DOHH2 (cell line): Measurements from ENCODE around the gene KRTAP4-6.
"Not testable (repeated sequence)": the region's sequence is repeated elsewhere in the genome, so short reads cannot be mapped to it uniquely, and the experiment has no call there.

Experiments
- H3F3A ChIP-seq: fragments of 200-600 bp; sonication (generic), shearing (Covaris generic); 2 replicates; pipeline ENCODE4 v1.6.0; 2016; ENCODE audit warnings: antibody characterized with exemption, mild to moderate bottlenecking; ENCODE audit not compliant: control insufficient read depth, insufficient read depth
- H3K27ac ChIP-seq: fragments of 200-600 bp; sonication (generic); 2 replicates; pipeline ENCODE4 v1.5.1; 2014; ENCODE audit warnings: low read depth, mild to moderate bottlenecking, low read length, moderate library complexity
- H3K27me3 ChIP-seq: fragments of 200-600 bp; sonication (generic); 2 replicates; pipeline ENCODE4 v1.6.1; 2014; ENCODE audit warnings: mild to moderate bottlenecking, low read length, mixed read lengths; ENCODE audit not compliant: control insufficient read depth
- H3K36me3 ChIP-seq: fragments of 200-600 bp; sonication (generic); 2 replicates; pipeline ENCODE4 v1.6.1; 2014; ENCODE audit warnings: mild to moderate bottlenecking, low read length, moderate library complexity, mixed read lengths; ENCODE audit not compliant: control insufficient read depth
- H3K4me1 ChIP-seq: fragments of 200-600 bp; sonication (generic); 2 replicates; pipeline ENCODE4 v1.6.1; 2014; ENCODE audit warnings: mild to moderate bottlenecking, low read length, mixed read lengths; ENCODE audit not compliant: control insufficient read depth
- H3K4me2 ChIP-seq: fragments of 200-600 bp; sonication (generic); 2 replicates; pipeline ENCODE4 v1.6.0; 2014; ENCODE audit warnings: mild to moderate bottlenecking, low read length, moderate library complexity
- H3K4me3 ChIP-seq: fragments of 200-600 bp; sonication (generic); 2 replicates; pipeline ENCODE4 v1.5.1; 2014; ENCODE audit warnings: mild to moderate bottlenecking, low read length, mixed read lengths
- H3K79me2 ChIP-seq: fragments of 200-600 bp; sonication (generic); 2 replicates; pipeline ENCODE4 v1.6.1; 2014; ENCODE audit warnings: mild to moderate bottlenecking, low read length, mixed read lengths; ENCODE audit not compliant: control insufficient read depth
- H3K9me2 ChIP-seq: fragments of 200-600 bp; sonication (generic); replicated peaks from 2 replicates; pipeline ENCODE4 v1.6.1; 2014; ENCODE audit warnings: mild to moderate bottlenecking, low read length, mixed read lengths; ENCODE audit not compliant: control insufficient read depth
- H3K9me3 ChIP-seq: fragments of 200-600 bp; sonication (generic); 2 replicates; pipeline ENCODE4 v1.6.1; 2014; ENCODE audit warnings: antibody characterized with exemption, low read length, mixed read lengths; ENCODE audit not compliant: control insufficient read depth, insufficient read depth
- H4K20me1 ChIP-seq: fragments of 200-600 bp; sonication (generic); 2 replicates; pipeline ENCODE4 v1.6.0; 2014; ENCODE audit warnings: low read depth, mild to moderate bottlenecking, antibody characterized with exemption, low read length, moderate library complexity; ENCODE audit not compliant: control insufficient read depth, insufficient read depth
- EZH2phosphoT487 ChIP-seq: fragments of 200-600 bp; sonication (generic); IDR thresholded peaks from 2 replicates; pipeline ENCODE4 v1.6.1; 2017; ENCODE audit warnings: borderline replicate concordance, mild to moderate bottlenecking, antibody characterized with exemption, low read length, moderate library complexity, mixed read lengths
- TF ChIP-seq, protein P1 (sequence below): fragments of 200-600 bp; sonication (generic); IDR thresholded peaks from one replicate; pipeline ENCODE4 v1.5.1; 2014; ENCODE audit warnings: antibody characterized with exemption, mild to moderate bottlenecking, low read depth, low read length; ENCODE audit not compliant: poor library complexity, severe bottlenecking

KRTAP4-6 gene

DNA sequence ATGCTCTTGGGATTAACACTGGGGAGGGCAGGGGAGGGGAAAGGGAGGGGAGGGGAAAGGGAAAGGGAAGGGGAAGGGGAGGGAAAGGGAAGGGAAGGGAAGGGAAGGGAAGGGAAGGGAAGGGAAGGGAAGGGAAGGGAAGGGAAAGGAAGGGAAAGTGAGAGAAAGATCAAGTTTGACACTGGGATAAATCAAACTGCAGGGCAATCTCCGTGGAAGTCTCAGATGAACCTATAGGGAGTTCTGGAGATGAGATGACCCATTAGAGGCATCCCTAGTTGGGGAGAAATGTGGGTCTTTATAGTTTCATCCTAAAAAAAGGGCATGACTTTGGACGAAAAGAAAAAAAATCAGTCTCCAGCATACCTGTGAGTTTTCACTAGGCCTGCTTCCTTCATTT is 18.6 kb downstream of the KRTAP4-6 start:
- TF ChIP-seq, protein P1, sequence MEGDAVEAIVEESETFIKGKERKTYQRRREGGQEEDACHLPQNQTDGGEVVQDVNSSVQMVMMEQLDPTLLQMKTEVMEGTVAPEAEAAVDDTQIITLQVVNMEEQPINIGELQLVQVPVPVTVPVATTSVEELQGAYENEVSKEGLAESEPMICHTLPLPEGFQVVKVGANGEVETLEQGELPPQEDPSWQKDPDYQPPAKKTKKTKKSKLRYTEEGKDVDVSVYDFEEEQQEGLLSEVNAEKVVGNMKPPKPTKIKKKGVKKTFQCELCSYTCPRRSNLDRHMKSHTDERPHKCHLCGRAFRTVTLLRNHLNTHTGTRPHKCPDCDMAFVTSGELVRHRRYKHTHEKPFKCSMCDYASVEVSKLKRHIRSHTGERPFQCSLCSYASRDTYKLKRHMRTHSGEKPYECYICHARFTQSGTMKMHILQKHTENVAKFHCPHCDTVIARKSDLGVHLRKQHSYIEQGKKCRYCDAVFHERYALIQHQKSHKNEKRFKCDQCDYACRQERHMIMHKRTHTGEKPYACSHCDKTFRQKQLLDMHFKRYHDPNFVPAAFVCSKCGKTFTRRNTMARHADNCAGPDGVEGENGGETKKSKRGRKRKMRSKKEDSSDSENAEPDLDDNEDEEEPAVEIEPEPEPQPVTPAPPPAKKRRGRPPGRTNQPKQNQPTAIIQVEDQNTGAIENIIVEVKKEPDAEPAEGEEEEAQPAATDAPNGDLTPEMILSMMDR, result no peak
- TF ChIP-seq EZH2phosphoT487, result no peak
- Histone ChIP-seq H3K4me1 (peaks cover 77% of the 10 kb centered on the region), H3K4me3 (no peak overlapping the region)

DNA sequence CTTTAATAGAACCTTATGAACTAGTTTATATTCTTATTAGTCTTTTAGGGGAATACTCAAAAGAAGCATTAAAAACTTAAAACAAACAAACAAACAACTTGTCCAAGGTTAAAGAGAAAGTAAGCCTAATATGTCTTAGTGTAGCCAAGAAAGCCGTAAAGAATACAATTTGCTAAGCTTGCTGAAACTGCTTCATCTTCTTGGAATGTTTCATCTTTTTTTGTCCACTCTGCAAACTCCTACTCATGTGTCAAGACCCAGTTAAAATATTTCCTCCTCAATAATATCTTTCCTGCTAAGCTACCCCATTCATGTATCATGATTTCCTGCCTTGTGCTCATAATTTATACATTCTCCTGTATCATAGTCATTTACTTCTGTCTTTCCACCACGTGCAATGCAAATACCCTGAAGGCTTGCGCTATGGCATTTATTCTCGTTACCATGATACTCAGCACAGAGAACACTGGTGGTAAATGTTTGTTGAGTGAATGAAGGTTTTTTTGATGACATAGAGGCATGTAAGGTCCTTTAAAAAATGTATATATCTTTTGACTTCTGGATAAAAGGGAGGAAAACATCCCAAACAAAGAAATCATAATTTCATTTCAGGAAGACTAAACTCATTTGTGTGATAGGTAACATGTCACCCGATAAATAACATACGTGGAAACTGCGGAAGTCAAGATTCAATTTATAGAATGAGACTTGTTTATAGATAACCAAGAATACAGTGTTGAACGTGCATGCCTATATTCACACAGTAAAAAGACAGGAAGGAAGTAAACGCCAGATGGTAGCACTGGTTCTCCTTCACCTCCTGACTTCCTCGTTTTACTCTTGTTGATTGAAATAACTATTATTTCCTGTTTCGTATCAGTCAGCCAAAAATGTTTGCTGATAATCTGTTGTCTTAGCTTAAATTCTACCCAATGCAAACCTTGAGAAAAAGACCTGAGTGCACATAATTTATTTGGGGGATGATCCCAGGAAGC is 20.4 kb downstream of the KRTAP4-6 start:
- H3K9me3 ChIP-seq, result peaks cover 22% of the 10 kb centered on the region
- peak overlapping the region; percentile 94 for H3K4me2 ChIP-seq
- H3F3A ChIP-seq, result peaks cover 18% of the 10 kb centered on the region
- not testable (repeated sequence) for H3K9me2 ChIP-seq, H3K27me3 ChIP-seq, H3K79me2 ChIP-seq, H4K20me1 ChIP-seq
- peak overlapping the region; percentile 68 for H3K4me3 ChIP-seq
- H3K4me1 ChIP-seq, result peaks cover 91% of the 10 kb centered on the region
- peaks cover 13% of the 10 kb centered on the region for H3K36me3 ChIP-seq
- H3K27ac ChIP-seq, result peak overlapping the region; percentile 91

More for the DNA sequence above, 18.6 kb downstream of the KRTAP4-6 start:
- Histone ChIP-seq H3K4me2 (no peak overlapping the region), H4K20me1 (no peaks in the 10 kb centered on the region), H3K9me3 (peaks cover 27% of the 10 kb centered on the region), H3K9me2 (no peaks in the 10 kb centered on the region), H3K27ac (no peak overlapping the region), H3K27me3 (no peaks in the 10 kb centered on the region), H3F3A (peaks cover 15% of the 10 kb centered on the region), H3K36me3 (peaks cover 11% of the 10 kb centered on the region), H3K79me2 (no peaks in the 10 kb centered on the region)

DNA sequence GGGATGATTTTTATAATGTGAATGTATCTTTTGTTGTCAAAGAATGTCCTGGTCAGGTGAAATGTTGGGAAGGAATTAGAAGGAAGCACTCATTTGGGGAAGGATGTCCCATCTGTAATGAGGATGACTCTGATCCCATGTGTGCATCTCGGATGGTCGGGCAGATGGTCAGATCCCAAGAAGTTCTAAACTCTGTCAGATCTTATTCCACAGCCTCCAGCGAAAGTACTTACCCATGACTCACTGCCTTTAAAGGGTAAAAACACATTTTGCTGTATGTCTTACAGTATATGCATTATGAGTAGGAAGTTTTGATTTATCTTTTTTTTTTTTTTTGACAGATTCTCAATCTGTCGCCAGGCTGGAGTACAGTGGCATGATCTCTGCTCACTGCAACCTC is 21.6 kb downstream of the KRTAP4-6 start:
- H3K79me2 ChIP-seq, result no peaks in the 10 kb centered on the region
- TF ChIP-seq, protein P1, result no peak
- no peak for TF ChIP-seq EZH2phosphoT487
- H3K27me3 ChIP-seq, result no peaks in the 10 kb centered on the region
- H3K4me1 ChIP-seq, result peaks cover 82% of the 10 kb centered on the region
- H3K4me2 ChIP-seq, result no peak overlapping the region
- peak overlapping the region; percentile 91 for H3K27ac ChIP-seq
- H3K9me2 ChIP-seq, result no peaks in the 10 kb centered on the region
- no peaks in the 10 kb centered on the region for H4K20me1 ChIP-seq
- peaks cover 13% of the 10 kb centered on the region for H3K36me3 ChIP-seq
- H3F3A ChIP-seq, result peaks cover 18% of the 10 kb centered on the region
- H3K9me3 ChIP-seq, result peaks cover 17% of the 10 kb centered on the region
- no peak overlapping the region for H3K4me3 ChIP-seq

DNA sequence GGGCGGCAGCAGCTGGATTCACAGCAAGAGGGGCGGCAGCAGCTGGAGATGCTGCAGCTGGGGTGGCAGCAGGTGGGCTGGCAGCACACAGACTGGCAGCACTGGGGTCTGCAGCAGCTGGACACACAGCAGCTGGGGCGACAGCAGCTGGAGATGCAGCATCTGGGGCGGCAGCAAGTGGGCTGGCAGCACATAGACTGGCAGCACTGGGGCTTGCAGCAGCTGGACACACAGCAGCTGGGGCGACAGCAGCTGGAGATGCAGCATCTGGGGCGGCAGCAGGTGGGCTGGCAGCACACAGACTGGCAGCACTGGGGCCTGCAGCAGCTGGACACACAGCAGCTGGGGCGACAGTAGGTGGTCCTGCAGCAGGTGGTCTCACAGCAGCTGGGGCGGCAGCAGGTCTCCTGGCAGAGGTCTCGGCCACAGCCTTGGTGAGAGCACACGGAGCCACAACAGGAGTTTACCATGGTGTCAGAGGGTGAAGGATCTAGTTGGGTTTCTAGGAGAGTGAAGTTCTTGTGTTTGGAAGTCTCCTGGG is 22.4 kb downstream of the KRTAP4-6 start, which contains the start of gene KRTAP4-11:
Gene KRTAP4-11 (minus strand): TSS at position 528 of the 541 bp plus-strand sequence. CDS start 58 bp downstream, at position 470.
- H3K27ac ChIP-seq, result peak within 1 kb of the TSS; percentile 91
- H3K36me3 ChIP-seq, result peaks cover 13% of the 10 kb centered on the region
- not testable (repeated sequence) for H3K4me3 ChIP-seq, H3K79me2 ChIP-seq, H4K20me1 ChIP-seq, H3K9me2 ChIP-seq, H3K27me3 ChIP-seq
- peaks cover 75% of the 10 kb centered on the region for H3K4me1 ChIP-seq
- H3F3A ChIP-seq, result peaks cover 15% of the 10 kb centered on the region
- H3K4me2 ChIP-seq, result 0 out of 2 replicates have a peak within 1 kb of the TSS, but pooled peaks have one; percentile 55
- peaks cover 17% of the 10 kb centered on the region for H3K9me3 ChIP-seq
